ENCODE data around the gene PPP2R3C.

GRCh38 chr14:35078082-35078481 is 43.7 kb downstream of the PPP2R3C start:
- no peak for TF ChIP-seq CTCF (conservative IDR thresholded peaks at IDR 0.05)
- TF ChIP-seq EZH2 (IDR thresholded peaks at IDR 0.05; ENCODE audit: low read depth), result no peak

Measured in PC-9 (cell line).